GM21825 (cell line): Measurements from ENCODE around the gene PRSS27.
"Not testable (repeated sequence)": the region's sequence is repeated elsewhere in the genome, so short reads cannot be mapped to it uniquely, and the experiment has no call there.

Experiments used
- ATAC-seq: cut with Tn5 transposase; IDR thresholded peaks from one replicate; pipeline ENCODE4 v1.9.1; 2021; ENCODE audit warnings: mild to moderate bottlenecking, moderate library complexity; ENCODE audit not compliant: unreplicated experiment

PRSS27 gene

GRCh38 chr16:2678206-2678965 is 41.6 kb downstream of the PRSS27 start:
- not testable (repeated sequence) for ATAC-seq

GRCh38 chr16:2676937-2677336 is 43.1 kb downstream of the PRSS27 start:
- not testable (repeated sequence) for ATAC-seq

GRCh38 chr16:2675714-2676113 is 44.3 kb downstream of the PRSS27 start:
- no peak for ATAC-seq

- no peak for ATAC-seq
Observed at GRCh38 chr16:2675021-2675420, 45.0 kb downstream of the PRSS27 start.

GRCh38 chr16:2673066-2673999 is 46.7 kb downstream of the PRSS27 start:
- peak; percentile 84 for ATAC-seq

GRCh38 chr16:2671741-2672140 is 48.3 kb downstream of the PRSS27 start:
- no peak for ATAC-seq

GRCh38 chr16:2671193-2671592 is 48.8 kb downstream of the PRSS27 start:
- ATAC-seq, result not testable (repeated sequence)

- not testable (repeated sequence) for ATAC-seq
Observed at GRCh38 chr16:2670017-2670416, 50.0 kb downstream of the PRSS27 start.

GRCh38 chr16:2669587-2669986 is 50.4 kb downstream of the PRSS27 start:
- ATAC-seq, result not testable (repeated sequence)

GRCh38 chr16:2666671-2667070 is 53.4 kb downstream of the PRSS27 start:
- not testable (repeated sequence) for ATAC-seq

GRCh38 chr16:2664574-2664982 is 55.4 kb downstream of the PRSS27 start:
- ATAC-seq, result no peak

GRCh38 chr16:2663553-2664546 is 56.2 kb downstream of the PRSS27 start:
- ATAC-seq, result no peak
